ENCODE data around the gene LDLRAD3. TPM values are rescaled to one million over a fixed set of nuclear protein-coding genes. Genes with fewer than 3 reads are reported as not detected.

LDLRAD3 gene
- polyA plus RNA-seq, 1 of the 3 experiments (the other 2 are of a cell fraction): 10.6 TPM

- no peak for DNase-seq
- ChIA-PET CTCF (no interaction called here), POLR2A (no interaction called here)
- 73% methylated on average over 3 of the region's 3 CpGs for WGBS (ENCODE audit: low lambda C conversion rate)
- H3K9me2 ChIP-seq: no peaks in the 10 kb centered on the region
- H3K27ac ChIP-seq (ENCODE audit: low read depth in 2 of 2, low read length in 1 of 2): no peak overlapping the region
- no peak overlapping the region for H2AFZ ChIP-seq (ENCODE audit: low read depth)
- H3K4me3 ChIP-seq (ENCODE audit: low read depth in 2 of 2, low read length in 1 of 2): no peak overlapping the region
- no peaks in the 10 kb centered on the region for H3K9me3 ChIP-seq
- no peak overlapping the region for H3K4me2 ChIP-seq
- no peaks in the 10 kb centered on the region for H4K20me1 ChIP-seq (ENCODE audit: insufficient read depth)
- TF ChIP-seq EP300 (IDR thresholded peaks at IDR 0.05; ENCODE audit: borderline replicate concordance in 1 of 2, low read depth in 1 of 2, low read length in 1 of 2): no peak
- TF ChIP-seq FOXJ3 (CRISPR knock-in tag; IDR thresholded peaks at IDR 0.05): no peak
- no peak for TF ChIP-seq FOSL2 (IDR thresholded peaks at IDR 0.05; ENCODE audit: borderline replicate concordance, low read depth)
- no peak for TF ChIP-seq TCF12 (IDR thresholded peaks at IDR 0.05)
- TF ChIP-seq RFX5 (IDR thresholded peaks at IDR 0.05; ENCODE audit: low read length): no peak
- TF ChIP-seq TEAD4 (IDR thresholded peaks at IDR 0.05; ENCODE audit: borderline replicate concordance, insufficient read depth): no peak
- TF ChIP-seq TAF1 (IDR thresholded peaks at IDR 0.05; ENCODE audit: borderline replicate concordance, low read depth, low read length): no peak
- no peak for TF ChIP-seq CHD2 (IDR thresholded peaks at IDR 0.05; ENCODE audit: low read length, partially characterized antibody)
- TF ChIP-seq SIN3A (IDR thresholded peaks at IDR 0.05; ENCODE audit: borderline replicate concordance, low read depth, low read length): no peak
- no peak for TF ChIP-seq GABPA (IDR thresholded peaks at IDR 0.05; ENCODE audit: low read depth)
- TF ChIP-seq SMC3 (IDR thresholded peaks at IDR 0.05; ENCODE audit: low read depth, low read length): no peak
- TF ChIP-seq GATA2 (CRISPR knock-in tag; IDR thresholded peaks at IDR 0.05): no peak
- no peak for TF ChIP-seq PBX3 (IDR thresholded peaks at IDR 0.05)
- TF ChIP-seq RXRA (IDR thresholded peaks at IDR 0.05; ENCODE audit: borderline replicate concordance, low read depth): no peak
- no peak for TF ChIP-seq ZBTB33 (IDR thresholded peaks at IDR 0.05; ENCODE audit: borderline replicate concordance, low read depth)
- TF ChIP-seq USF1 (IDR thresholded peaks at IDR 0.05; ENCODE audit: borderline replicate concordance, low read depth): no peak
- TF ChIP-seq JUND (IDR thresholded peaks at IDR 0.05): no peak
- no peak for TF ChIP-seq MAX (IDR thresholded peaks at IDR 0.05; ENCODE audit: low read depth)
- no peak for TF ChIP-seq MXI1 (IDR thresholded peaks at IDR 0.05; ENCODE audit: low read depth, low read length)
- no peak overlapping the region for H3K9ac ChIP-seq
- H3K27me3 ChIP-seq (ENCODE audit: insufficient read depth): no peaks in the 10 kb centered on the region
- no peaks in the 10 kb centered on the region for H3K79me2 ChIP-seq (ENCODE audit: insufficient read depth)
- H3K4me1 ChIP-seq (ENCODE audit: control insufficient read depth in 1 of 2, insufficient read depth in 2 of 2, low read depth in 1 of 2, low read length in 1 of 2): no peaks in the 10 kb centered on the region
- H3F3A ChIP-seq (replicated peaks; ENCODE audit: insufficient read depth): peaks cover 10% of the 10 kb centered on the region
- no peaks in the 10 kb centered on the region for H3K36me3 ChIP-seq (replicated peaks in 1 of 2; ENCODE audit: control insufficient read depth in 1 of 2, insufficient read depth in 2 of 2, low read length in 1 of 2)
These were observed 34.2 kb upstream of the LDLRAD3 start for GRCh38 chr11:35909511-35910265.

Data from SK-N-SH (cell line).